Stimulated activated effector memory CD8-positive, alpha-beta T cell treated with anti-CD3 and anti-CD28 coated beads, Interleukin-12 subunit alpha, Interleukin-12 subunit beta, amount 100 ng/mL, for 72 hours (primary cell): Measurements from ENCODE around the gene CFAP45.
A peak's percentile ranks its signal among the peaks of the same experiment; 100 is the strongest.

Experiments used
- ATAC-seq: fragments of 150-1000 bp; cut with Tn5 transposase; 2 replicates; pipeline ENCODE4 v1.10.0; 2021
- DNase-seq, 2 donors: peaks; one replicate each; pipeline ENCODE4 v3.0.0; 2021 to 2022; ENCODE audit warnings: low spot score in 2 of 2
- H3K27ac Mint-ChIP-seq: one replicate; pipeline ENCODE4 v1.8.0; 2022; ENCODE audit warnings: mild to moderate bottlenecking, mixed read lengths
- H3K36me3 Mint-ChIP-seq: one replicate; pipeline ENCODE4 v1.8.0; 2022; ENCODE audit warnings: mild to moderate bottlenecking, mixed read lengths
- H3K4me1 Mint-ChIP-seq: one replicate; pipeline ENCODE4 v1.8.0; 2022; ENCODE audit warnings: mixed read lengths
- H3K4me3 Mint-ChIP-seq: one replicate; pipeline ENCODE4 v1.8.0; 2022; ENCODE audit warnings: mild to moderate bottlenecking, mixed read lengths
- H3K9me3 Mint-ChIP-seq: one replicate; pipeline ENCODE4 v1.8.0; 2022; ENCODE audit warnings: mixed read lengths

Gene CFAP45

GRCh38 chr1:159866066-159866465 is 33.9 kb downstream of the CFAP45 start:
- DNase-seq (no peak), ATAC-seq (no peak)
- H3K4me1 Mint-ChIP-seq = peaks cover 29% of the 10 kb centered on the region
- H3K36me3 Mint-ChIP-seq = no peaks in the 10 kb centered on the region
- no peaks in the 10 kb centered on the region for H3K9me3 Mint-ChIP-seq
- no peak overlapping the region for H3K27ac Mint-ChIP-seq
- H3K4me3 Mint-ChIP-seq = no peak overlapping the region

DNA sequence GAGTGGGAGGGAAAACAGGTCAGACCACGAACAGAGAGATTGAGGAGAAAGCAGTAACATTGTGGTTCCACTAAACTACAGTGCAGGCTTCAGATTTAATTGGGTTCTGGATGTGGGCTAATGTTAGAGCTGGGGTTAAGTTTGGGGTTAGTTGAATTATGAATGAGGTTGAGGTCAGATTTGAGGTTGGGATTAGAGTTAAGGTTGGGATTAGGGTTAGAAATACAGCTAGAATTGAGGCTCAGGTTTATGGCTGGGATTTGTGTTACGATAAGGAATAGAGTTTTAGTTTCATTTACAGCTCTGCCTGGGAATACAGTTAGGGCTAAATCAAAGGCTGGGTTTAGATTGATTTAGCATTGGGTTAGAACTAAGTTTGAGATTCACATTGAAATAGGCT is 35.7 kb downstream of the CFAP45 start:
- Mint-ChIP-seq H3K4me3 (no peak overlapping the region), H3K36me3 (no peaks in the 10 kb centered on the region), H3K4me1 (peaks cover 22% of the 10 kb centered on the region), H3K27ac (no peak overlapping the region), H3K9me3 (no peaks in the 10 kb centered on the region)
- ATAC-seq (no peak), DNase-seq (no peak)

DNA sequence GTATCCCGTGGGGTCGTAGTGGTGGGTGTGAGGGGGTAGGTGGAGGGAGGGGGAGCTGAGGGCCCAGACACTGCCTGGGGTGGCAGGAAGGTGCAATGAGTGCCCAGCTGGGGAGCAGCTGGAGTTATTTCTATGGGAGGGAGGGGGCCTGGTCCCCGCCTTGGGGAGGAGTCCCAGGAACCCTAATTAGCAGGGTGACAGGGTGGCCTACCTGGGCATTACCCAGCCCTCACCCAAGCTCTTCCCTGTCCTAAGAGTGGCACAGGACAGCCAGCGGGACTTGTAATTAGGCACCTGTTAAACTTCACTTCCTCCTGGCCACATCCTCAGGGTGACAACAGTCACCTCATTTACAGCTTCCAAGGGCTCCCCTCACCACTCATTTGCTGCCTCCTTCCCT is 37.4 kb downstream of the CFAP45 start, which contains the start of gene VSIG8:
VSIG8 (minus strand) TSS at position 101 of the 400 bp plus-strand sequence. CDS start 136 bp downstream, outside the sequence.
- no peak within 1 kb of the TSS for H3K4me3 Mint-ChIP-seq
- peak within 1 kb of the TSS; percentile 8 for H3K27ac Mint-ChIP-seq
- ATAC-seq = no peak
- peaks cover 17% of the 10 kb centered on the region for H3K4me1 Mint-ChIP-seq
- no peak for DNase-seq
- H3K36me3 Mint-ChIP-seq = no peaks in the 10 kb centered on the region
- no peaks in the 10 kb centered on the region for H3K9me3 Mint-ChIP-seq

- no peak for ATAC-seq
- Mint-ChIP-seq H3K4me3 (no peak overlapping the region), H3K9me3 (no peaks in the 10 kb centered on the region), H3K27ac (no peak overlapping the region), H3K36me3 (no peaks in the 10 kb centered on the region), H3K4me1 (peaks cover 17% of the 10 kb centered on the region)
- DNase-seq = no peak
These were observed 37.9 kb downstream of the CFAP45 start for GRCh38 chr1:159862031-159862430.

DNA sequence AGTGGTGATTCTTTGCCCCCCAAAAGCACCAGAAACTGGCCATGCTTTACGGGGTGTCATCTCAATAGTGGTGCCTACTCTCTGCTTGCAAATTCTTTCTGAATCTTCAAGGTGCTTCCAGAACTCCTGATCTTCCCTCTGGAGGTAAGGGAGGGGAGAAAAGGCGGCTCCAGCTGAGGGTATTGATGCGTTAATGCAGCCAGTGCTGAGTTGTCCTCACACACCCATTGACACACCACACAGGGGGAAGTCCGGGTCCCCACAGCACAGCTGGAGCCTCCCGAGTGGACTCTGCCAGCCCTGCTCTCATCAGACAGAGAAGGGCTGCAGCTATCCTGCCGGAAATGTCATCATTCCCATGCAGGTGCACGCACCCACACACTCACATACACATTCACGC is 38.7 kb downstream of the CFAP45 start:
- peaks cover 8% of the 10 kb centered on the region for H3K4me1 Mint-ChIP-seq
- no peaks in the 10 kb centered on the region for H3K9me3 Mint-ChIP-seq
- H3K4me3 Mint-ChIP-seq = no peak overlapping the region
- ATAC-seq = no peak
- no peak overlapping the region for H3K27ac Mint-ChIP-seq
- H3K36me3 Mint-ChIP-seq = no peaks in the 10 kb centered on the region
- DNase-seq = no peak

DNA sequence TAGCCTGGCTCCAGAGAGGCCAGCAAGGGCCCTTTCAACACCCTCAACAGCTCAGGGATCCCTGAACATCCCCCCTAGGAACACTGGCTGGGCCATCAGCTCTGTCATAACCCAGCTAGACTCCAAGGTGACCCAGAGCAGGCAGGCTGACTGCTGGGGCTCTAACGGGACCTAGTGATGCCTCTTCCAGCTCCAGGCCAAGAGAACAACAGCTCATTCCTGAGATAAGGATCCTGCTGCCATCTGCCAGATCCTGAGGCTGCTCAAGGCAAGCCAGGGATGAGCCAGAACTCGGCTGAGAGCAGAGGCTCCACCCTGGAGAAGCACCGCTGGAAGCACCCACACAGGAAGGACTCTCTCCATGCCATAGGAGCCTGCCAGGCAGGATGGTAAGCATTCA is 39.5 kb downstream of the CFAP45 start:
- no peak for DNase-seq
- no peaks in the 10 kb centered on the region for H3K36me3 Mint-ChIP-seq
- no peak overlapping the region for H3K4me3 Mint-ChIP-seq
- no peaks in the 10 kb centered on the region for H3K9me3 Mint-ChIP-seq
- peaks cover 7% of the 10 kb centered on the region for H3K4me1 Mint-ChIP-seq
- ATAC-seq = no peak
- no peak overlapping the region for H3K27ac Mint-ChIP-seq

DNA sequence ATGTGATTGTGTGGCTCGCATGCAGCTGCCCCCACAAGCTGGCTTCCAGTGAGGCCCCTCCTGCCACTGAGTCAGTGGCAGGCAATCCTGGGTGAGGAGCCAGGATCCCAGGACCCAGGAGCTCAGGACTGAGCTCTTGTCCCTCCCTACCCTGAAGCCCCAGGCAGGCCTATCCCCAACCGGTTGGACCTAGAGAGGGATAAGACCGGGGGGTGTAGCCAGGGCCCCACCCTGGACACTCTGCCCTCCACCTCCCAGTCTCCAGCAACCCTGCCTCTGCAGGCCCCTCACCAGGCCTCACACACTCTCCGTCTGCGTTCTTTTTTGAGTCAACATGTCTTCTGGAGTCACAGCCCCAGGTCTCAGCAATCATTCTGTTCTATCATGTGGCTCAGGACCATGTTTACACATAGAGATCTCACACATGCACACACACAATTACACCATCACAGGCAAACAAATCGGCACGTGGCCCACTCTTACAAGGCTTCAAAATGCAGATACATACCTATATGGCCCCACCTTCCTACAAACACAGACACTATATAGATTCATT is 40.1 kb downstream of the CFAP45 start:
- no peak overlapping the region for H3K4me3 Mint-ChIP-seq
- no peak for ATAC-seq
- peaks cover 13% of the 10 kb centered on the region for H3K4me1 Mint-ChIP-seq
- no peaks in the 10 kb centered on the region for H3K9me3 Mint-ChIP-seq
- no peak for DNase-seq
- no peak overlapping the region for H3K27ac Mint-ChIP-seq
- H3K36me3 Mint-ChIP-seq = no peaks in the 10 kb centered on the region

- Mint-ChIP-seq H3K4me3 (no peak overlapping the region), H3K27ac (no peak overlapping the region), H3K9me3 (no peaks in the 10 kb centered on the region), H3K4me1 (peaks cover 13% of the 10 kb centered on the region), H3K36me3 (no peaks in the 10 kb centered on the region)
- ATAC-seq (no peak), DNase-seq (no peak)
These were observed 42.1 kb downstream of the CFAP45 start for GRCh38 chr1:159857889-159858288.

DNA sequence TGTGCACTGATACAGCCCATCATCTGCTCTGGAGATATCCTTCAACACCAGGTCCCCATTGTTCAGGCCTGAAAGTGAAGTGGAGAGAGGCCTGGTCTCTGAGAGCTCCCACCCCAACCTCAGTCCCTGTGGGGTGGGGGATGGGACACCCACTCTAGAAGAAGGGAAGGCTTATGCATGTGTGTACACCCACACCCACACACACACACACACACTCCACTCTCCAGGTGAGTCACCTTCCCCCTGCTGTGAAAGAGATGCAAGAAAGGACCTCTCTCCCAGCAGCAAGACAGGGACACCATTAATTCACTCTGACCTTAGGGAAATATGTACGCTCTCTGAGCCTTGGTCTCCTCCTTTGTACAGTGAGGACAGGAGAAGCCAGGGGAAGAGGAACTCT is 43.4 kb downstream of the CFAP45 start:
- ATAC-seq (no peak), DNase-seq (no peak)
- Mint-ChIP-seq H3K4me3 (no peak overlapping the region), H3K27ac (no peak overlapping the region), H3K4me1 (peaks cover 20% of the 10 kb centered on the region), H3K9me3 (no peaks in the 10 kb centered on the region), H3K36me3 (no peaks in the 10 kb centered on the region)

DNA sequence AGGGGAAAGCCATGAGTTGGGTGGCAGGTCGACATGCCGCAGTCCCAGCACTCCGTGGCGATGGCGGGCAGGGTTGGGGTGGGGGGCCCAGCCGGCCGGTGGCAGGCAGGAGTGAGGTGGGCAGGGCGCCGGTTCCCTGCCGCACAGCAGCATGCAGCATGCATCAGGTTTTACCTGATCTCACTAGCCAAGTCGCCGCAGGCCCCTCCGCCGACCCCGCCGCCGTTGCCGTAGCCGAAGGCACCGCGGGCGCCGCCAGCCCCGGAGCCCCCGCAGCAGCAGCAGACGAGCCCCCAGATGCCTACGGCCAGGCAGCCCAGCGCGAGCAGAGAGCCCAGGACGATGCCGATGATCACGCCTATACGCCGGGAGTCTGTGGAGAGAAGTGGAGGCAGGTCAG is 44.3 kb downstream of the CFAP45 start:
- Mint-ChIP-seq H3K4me3 (peak overlapping the region; percentile 73), H3K27ac (peak overlapping the region; percentile 84), H3K9me3 (no peaks in the 10 kb centered on the region), H3K4me1 (peaks cover 25% of the 10 kb centered on the region), H3K36me3 (no peaks in the 10 kb centered on the region)
- no peak for ATAC-seq
- DNase-seq = no peak

- no peaks in the 10 kb centered on the region for H3K36me3 Mint-ChIP-seq
- DNase-seq (peak; percentile 68 to 84), ATAC-seq (peak; percentile 96)
- H3K4me3 Mint-ChIP-seq = peak overlapping the region; percentile 73
- H3K9me3 Mint-ChIP-seq = no peaks in the 10 kb centered on the region
- peak overlapping the region; percentile 84 for H3K27ac Mint-ChIP-seq
- peaks cover 34% of the 10 kb centered on the region for H3K4me1 Mint-ChIP-seq
These were observed 45.2 kb downstream of the CFAP45 start for GRCh38 chr1:159854693-159855192.

GRCh38 chr1:159854116-159854692 is 45.8 kb downstream of the CFAP45 start:
- peaks cover 35% of the 10 kb centered on the region for H3K4me1 Mint-ChIP-seq
- ATAC-seq (peak; percentile 27), DNase-seq (peak; percentile 7 to 61)
- H3K27ac Mint-ChIP-seq = peak overlapping the region; percentile 43
- H3K9me3 Mint-ChIP-seq = no peaks in the 10 kb centered on the region
- peak overlapping the region; percentile 73 for H3K4me3 Mint-ChIP-seq
- H3K36me3 Mint-ChIP-seq = no peaks in the 10 kb centered on the region

GRCh38 chr1:159853417-159854115 is 46.4 kb downstream of the CFAP45 start:
- Mint-ChIP-seq H3K27ac (peak overlapping the region; percentile 43), H3K9me3 (no peaks in the 10 kb centered on the region), H3K4me1 (peaks cover 38% of the 10 kb centered on the region), H3K36me3 (no peaks in the 10 kb centered on the region), H3K4me3 (peak overlapping the region; percentile 73)
- ATAC-seq (no peak), DNase-seq (no peak)

DNA sequence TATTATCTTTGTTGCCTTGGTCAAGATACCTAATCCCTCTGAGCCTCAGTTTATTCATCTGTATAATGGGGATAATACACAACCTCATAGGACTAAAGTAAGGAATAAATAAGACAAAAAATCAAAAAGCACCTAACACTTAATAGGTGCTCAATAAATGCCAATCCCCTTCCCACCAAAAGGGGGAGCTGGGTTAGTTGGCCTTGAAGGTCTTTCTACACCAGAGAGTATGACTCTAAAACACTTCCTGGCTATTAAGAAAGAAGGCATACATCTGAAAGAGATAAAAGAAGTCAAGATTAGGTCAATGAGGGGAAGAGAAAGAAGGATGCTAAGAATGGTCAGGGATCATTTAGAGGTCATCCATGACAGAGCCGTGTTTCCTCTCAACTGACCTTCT is 48.6 kb downstream of the CFAP45 start:
- no peaks in the 10 kb centered on the region for H3K9me3 Mint-ChIP-seq
- no peaks in the 10 kb centered on the region for H3K36me3 Mint-ChIP-seq
- ATAC-seq = no peak
- no peak for DNase-seq
- H3K27ac Mint-ChIP-seq = peak overlapping the region; percentile 19
- peaks cover 43% of the 10 kb centered on the region for H3K4me1 Mint-ChIP-seq
- no peak overlapping the region for H3K4me3 Mint-ChIP-seq

DNA sequence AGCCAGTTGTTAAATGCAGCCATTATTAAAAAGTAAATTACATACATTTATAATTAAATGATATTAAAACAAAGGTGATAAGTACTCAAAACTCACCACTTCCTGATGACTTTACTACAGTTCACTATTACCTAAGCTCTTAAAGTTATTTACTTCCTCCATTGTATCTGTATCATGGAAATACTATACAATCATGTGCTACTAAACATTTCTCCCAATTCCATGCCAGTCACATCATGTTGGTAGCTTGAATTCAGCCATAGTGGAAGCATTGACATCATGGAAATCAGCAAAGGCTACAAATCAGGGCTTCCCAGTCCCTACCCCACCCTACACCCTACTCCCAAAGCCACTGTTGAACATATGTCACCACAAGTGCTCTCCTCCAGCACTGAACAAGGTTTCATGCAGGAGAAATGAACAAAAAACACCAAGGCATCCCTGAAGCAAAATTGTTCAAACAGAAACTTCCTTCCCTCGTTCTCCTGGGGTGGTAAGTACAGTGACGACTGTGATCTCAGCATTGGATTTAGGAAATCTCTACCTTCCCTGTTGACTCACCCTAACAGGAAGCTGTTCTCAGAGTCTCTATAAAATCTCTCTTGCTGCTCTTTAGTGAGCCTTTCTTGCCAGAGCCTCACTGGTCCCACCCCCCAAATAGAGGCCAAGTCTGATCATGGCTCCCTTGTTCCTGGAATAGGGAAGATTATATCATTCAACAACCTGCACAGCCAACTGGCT is 50.2 kb downstream of the CFAP45 start:
- H3K4me1 Mint-ChIP-seq = peaks cover 36% of the 10 kb centered on the region
- peak overlapping the region; percentile 2 for H3K27ac Mint-ChIP-seq
- H3K9me3 Mint-ChIP-seq = no peaks in the 10 kb centered on the region
- no peak overlapping the region for H3K4me3 Mint-ChIP-seq
- H3K36me3 Mint-ChIP-seq = no peaks in the 10 kb centered on the region
- DNase-seq (no peak), ATAC-seq (no peak)
